Hypothalamus (tissue), 51 donors: ENCODE results near the gene RLN3.
"Not testable (repeated sequence)": the region's sequence is repeated elsewhere in the genome, so short reads cannot be mapped to it uniquely, and the experiment has no call there.

Experiments used
- DNase-seq, 51 donors: peaks; one replicate each; lab custom pipeline; 2025; lab: John Stamatoyannopoulos, UW

Gene RLN3

DNA sequence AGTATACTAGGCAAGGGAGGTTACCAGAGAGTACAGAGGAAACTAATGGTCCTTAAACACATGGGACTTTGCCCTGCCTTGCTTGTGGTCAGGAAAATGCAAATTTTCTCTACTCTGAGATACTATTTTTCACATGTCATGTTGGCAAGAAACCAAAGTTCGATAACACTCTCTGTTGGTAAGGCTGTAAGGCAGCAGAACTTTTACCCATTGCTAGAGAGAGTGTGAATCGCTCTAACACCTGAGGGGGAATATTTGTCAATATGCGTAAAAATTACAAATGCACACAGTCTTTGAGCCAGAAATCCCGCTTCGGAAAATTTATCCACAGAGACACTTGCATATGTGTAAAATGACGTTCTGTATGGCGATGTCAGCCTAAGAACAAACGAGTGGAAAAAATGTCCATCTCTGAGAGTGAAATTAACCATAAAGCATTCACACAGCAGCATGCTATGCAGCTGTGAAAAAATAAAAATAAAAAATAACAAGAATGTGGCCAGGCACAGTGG, 12.4 kb upstream of the RLN3 start:
- DNase-seq: no peak

DNA sequence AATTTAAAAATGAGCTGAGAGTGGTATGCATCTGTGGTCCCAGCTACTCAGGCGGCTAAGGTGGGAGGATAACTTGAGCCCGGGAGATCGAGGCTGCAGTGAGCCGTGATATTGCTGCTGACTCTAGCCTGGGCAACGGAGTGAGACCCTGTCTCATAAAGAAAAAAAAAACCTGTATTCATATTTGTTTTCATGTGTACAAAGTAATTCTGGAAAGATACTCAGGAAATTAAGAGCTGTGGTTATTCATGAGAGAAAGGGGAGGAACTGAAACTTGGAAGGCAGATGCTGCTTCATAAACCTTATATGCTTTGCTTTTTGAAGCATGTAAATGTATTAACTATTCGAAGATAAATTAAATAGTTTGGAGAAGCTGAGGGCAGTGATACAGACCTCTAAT, 8.8 kb upstream of the RLN3 start:
- no peak for DNase-seq

DNA sequence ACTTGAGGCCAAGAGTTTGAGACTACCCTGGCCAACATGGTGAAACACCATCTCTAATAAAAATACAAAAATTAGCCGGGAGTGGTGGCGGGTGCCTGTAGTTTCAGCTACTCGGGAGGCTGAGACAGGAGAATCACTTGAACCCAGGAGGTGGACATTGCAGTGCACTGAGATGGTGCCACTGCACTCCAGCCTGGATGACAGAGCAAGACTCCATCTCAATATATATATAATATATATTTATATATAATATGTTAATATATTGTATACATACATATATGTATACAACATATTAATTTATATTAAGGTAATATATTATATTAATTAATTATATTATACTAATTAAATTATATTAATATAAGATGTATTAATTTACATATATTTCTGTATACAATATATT, 8.2 kb upstream of the RLN3 start:
- DNase-seq: not testable (repeated sequence)

DNA sequence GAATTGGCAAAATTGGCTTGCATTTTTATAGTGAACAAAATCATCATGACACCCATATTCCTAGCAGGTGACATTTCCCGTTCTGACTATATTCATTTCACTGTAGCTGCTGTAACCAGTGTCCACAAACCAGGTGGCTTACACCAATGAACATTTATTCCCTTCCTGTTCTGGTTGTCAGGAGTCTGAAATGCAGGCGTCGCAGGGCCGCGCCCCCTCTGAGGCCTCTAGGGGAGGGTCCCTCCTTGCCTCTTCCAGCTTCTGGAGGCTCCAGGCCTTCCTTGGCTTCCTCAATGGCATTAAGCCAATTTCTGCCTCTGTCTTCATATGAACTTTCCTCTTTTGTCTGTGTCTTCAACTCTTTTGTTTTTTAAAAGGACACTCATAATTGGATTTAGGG, 6.5 kb upstream of the RLN3 start:
- DNase-seq: no peak

DNA sequence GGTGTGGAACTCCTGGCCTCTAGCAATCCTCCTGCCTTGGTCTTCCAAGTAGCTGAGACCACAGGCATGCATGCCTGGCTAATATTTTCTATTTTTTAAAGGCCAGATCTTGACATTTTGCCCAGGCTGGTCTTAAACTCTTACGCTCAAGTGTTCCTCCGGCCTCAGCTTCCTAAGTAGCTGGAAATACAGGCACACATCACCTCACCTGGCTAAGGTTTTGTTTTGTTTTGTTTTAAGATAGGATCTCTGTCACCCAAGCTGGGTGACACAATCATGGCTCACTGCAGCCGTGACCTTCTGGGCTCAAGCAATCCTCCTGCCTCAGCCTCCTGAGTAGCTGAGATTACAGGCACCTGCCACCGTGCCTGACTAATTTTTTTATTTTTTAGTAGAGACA, 5.5 kb upstream of the RLN3 start:
- no peak for DNase-seq

DNA sequence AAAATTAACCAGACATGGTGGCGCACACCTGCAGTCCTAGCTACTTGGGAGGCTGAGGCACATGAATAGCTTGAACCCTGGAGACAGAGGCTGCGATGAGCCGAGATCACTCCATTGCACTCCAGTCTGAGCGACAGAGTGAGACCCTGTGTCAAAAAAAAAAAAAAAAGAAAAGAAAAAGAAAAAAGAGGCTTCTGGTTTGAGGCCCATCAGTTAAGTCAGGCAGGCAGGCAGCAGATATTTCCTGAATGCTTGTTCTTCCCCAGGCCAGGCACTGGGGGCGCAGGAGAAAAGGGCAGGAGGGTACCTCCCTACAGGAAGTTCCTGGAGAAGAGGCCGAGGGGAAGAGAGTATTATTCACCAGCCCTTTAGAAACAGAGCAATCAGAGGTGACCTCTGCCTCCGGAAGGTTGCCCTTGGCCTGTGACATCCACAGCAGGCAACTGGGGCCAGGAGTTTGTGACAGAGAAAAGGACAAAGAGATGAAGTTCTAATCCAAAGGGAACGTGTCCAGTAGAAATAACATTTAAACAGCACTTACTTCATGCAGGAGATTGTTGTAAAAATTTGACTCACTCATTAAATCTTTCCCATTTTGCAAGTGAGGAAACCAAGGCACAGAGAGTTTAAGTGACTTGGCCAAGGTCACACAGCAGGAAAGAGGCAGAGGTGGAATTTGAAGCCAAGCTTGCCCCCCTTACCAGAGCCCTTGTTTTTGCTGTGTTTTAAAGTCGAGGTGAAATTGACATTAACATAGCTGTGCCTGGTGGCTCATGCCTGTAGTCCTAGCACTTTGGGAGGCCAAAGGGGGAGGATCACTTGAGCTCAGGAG, 4.3 kb upstream of the RLN3 start:
- peak in 2 of 51 donors; percentile 3 to 6 for DNase-seq

DNA sequence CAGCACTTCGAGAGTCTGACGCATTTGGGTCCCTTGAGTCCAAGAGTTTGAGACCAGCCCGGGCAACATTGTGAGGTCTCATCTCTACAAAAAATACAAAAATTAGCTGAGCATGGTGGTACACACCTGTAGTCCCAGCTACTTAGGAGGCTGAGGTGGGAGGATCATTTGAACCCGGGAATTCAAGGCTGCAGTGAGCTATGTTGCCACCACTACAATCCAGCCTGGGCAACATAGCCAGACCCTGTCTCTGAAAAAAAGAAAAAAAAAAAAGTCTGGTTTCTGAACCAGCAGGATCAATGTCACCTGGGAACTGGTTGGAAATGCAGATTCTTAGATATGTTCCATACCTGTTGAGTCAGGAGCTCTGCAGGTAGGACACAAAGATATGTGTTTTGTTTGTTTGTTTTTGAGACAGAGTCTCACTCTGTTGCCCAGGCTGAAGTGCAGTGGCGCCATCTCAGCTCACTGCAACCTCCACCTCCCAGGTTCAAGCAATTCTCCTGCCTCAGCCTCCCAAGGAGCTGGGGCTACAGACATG, 1.2 kb upstream of the RLN3 start:
- not testable (repeated sequence) for DNase-seq

DNA sequence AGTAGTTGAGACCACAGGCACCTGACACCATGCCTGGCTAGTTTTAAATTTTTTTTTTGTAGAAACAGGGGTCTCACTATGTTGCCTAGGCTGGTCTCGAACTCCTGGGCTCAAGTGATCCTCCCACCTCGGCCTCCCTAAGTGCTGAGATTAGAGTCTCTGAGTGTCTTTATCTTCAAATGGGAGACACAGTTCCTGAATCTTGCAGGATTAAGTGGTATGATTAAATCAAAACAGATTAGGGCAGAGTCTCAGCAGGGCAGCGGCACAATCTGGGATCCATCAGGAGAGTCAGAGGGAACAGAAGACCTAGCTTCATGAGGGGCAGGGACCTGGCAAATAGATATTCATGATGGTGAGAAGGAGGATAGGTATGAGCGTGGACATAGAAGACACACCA, 953 bp downstream of the RLN3 start:
- DNase-seq: no peak

DNA sequence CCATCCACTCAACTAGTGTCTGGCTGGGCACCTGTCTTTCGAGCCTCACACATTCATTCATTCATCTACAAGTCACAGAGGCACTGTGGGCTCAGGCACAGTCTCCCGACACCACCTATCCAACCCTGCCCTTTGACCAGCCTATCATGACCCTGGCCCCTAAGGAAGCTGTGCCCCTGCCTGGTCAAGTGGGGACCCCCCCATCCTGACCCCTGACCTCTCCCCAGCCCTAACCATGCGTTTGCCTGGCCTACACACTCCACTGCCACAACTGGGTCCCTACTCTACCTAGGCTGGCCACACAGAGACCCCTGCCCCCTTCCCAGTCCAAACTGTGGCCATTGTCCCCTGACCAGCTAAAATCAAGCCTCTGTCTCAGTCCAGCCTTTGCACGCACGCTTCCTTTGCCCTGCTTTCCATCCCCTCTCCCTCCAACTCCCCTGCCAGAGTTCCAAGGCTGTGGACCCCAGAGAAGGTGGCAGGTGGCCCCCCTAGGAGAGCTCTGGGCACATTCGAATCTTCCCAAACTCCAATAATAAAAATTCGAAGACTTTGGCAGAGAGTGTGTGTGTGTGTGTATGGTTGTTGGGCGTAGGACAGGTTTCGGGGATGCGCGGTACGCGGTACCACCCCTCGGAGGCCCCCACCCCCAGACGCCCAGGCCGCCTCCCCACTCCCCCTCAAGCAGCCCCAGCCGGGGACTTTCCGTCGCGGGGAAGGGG, 3.2 kb downstream of the RLN3 start:
- DNase-seq: no peak

DNA sequence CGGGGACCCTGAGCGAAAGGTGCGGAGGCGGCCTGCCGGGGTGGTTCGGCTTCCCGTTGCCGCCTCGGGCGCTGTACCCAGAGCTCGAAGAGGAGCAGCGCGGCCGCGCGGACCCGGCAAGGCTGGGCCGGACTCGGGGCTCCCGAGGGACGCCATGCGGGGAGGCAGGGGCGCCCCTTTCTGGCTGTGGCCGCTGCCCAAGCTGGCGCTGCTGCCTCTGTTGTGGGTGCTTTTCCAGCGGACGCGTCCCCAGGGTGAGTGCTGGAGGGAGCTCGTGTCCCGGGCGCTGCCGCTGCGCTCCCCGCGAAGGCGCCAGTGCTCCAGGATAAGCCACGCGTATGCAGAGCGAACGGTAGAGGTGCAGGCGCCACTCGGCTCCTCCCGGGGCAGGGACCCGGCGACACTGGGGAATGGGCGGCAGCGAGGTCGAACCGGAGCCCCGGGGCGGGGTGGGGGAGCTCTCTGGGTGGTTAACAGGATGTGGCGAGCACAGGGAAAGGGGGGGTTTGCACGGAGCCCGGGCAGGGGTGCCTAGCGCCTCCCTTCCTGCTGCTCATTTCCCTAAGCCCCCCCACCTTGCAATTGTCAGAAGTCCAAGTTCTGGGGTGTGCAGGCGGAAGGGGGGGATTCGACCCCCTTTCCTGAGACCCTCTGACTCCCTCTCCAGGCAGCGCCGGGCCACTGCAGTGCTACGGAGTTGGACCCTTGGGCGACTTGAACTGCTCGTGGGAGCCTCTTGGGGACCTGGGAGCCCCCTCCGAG, 4.0 kb downstream of the RLN3 start, which contains the start of gene IL27RA:
Gene IL27RA (plus strand): TSS at position 44 of the 762 bp plus-strand sequence. CDS start 111 bp downstream, at position 155.
- peak in 25 of 51 donors; percentile 8 to 67 (median 26) for DNase-seq

DNA sequence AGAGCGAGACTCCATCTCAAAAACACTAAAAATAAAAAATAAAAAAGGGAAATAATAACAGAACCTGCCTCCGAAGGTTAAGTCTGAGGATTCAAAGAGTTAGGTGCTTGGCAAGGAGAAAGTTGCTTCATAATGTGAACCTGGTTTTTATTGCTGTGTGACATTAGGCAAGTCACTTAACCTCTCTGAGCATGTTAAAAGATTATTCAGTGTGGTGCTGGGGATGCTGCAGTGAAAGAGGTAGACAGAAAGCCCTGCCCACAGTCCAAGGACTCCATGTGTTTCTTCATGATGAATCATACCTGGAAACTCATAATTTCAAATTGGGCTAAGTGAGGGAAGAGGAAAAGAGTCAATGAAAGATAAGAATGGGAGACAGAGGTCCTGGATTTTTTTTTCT, 6.0 kb downstream of the RLN3 start:
- no peak for DNase-seq

DNA sequence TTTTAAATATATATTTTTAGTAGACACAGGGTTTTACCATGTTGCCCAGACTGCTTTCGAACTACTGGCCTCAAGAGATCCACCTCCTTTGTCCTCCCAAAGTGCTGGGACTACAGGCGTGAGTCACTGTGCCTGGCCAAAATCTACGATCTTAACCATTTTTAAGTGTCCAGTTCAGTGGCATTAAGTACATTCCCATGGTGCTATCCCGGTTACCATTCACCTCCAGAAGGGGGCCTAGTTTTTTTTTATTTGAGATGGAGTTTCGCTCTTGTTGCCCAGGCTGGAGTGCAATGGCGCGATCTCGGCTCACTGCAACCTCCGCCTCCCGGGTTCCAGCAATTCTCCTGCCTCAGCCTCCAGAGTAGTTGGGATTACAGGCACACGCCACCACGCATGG, 7.2 kb downstream of the RLN3 start:
- DNase-seq: not testable (repeated sequence)

DNA sequence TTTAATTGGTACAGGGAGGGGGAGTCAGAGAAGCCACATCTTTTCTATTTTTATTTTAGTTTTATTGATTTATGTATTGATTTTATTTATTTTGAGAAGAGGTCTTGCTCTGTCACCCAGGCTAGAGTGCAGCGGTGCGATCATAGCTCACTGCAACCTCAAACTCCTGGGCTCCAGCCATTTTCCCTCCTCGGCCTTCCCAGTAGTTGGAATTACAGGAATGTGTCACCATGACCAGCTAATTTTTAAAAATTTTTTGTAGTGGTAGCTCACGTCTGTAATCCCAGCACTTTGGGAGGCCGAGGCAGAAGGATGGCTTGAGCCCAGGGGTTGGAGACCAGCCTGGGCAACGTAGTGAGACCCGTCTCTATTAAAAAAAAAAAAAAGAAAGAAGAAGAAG, 7.8 kb downstream of the RLN3 start:
- no peak for DNase-seq

DNA sequence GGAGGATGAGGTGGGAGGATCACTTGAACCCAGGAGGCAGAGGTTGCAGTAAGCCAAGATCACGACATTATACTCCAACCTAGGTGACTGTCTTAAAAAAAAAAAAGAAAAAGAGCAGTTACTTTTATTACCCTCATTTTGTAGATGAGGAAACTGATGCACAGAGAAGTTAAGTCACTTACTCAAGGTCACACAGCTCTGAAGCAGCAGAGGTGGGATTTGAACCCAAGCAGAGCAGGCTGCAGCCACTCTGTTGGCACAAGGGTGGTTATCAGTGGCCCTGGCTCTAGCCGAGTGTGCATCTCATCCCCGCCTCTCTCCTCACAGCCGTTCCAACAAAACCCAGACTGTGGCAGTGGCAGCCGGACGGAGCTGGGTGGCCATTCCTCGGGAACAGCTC, 11.2 kb downstream of the RLN3 start:
- no peak for DNase-seq

DNA sequence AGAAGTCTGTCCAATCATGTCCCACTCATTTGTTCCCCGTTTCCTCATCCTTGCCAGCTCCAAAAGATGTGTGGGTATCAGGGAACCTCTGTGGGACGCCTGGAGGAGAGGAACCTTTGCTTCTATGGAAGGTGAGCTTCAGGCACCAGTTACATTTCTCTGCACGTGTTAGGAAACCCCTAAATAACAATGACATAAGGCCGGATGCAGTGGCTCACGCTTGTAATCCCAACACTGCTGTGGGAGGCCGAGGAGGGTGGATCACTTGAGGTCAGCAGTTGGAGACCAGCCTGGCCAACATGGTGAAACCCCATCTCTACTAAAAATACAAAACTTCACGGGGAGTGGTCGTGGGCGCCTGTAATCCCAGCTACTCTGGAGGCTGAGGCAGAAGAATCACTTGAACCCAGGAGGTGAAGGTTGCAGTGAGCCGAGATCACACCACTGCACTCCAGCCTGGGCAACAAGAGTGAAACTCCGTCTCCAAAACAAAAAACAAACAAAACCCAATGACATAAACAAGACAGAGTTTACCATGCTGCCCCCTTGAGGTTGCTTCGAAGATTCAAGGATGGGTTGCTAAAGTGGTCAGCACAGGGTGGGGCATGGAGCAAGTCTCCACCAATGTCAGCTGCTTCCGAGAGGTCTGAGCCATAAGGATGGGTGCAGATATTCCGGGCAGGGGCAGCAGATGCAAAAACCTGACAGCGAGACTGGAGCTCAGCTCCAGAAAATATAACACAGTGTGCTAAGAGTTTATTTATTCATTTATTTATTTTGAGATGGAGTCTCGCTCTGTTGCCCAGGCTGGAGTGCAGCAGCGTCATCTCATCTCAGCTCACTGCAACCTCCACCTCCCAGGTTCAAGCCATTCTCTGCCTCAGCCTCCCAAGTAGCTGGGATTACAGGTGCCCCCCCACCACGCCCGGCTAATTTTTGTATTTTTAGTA, 15.0 kb downstream of the RLN3 start:
- DNase-seq: peak in 19 of 51 donors; percentile 2 to 43 (median 9)

DNA sequence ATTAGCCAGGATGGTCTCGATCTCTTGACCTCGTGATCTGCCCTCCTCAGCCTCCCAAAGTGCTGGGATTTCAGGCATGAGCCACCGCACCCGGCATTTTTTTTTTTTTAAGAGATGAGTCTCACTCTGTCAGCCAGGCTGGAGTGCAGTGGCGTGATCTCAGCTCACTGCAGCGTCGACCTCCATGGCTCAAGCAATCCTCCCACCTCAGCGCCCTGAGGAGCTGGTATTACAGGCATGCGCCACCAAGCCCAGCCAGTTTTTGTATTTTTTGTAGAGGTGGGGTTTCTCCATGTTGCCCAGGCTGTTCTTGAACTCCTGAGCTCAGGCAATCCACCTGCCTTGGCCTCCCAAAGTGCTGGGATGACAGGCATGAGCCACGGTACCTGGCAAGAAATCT, 19.9 kb downstream of the RLN3 start:
- DNase-seq: not testable (repeated sequence)

DNA sequence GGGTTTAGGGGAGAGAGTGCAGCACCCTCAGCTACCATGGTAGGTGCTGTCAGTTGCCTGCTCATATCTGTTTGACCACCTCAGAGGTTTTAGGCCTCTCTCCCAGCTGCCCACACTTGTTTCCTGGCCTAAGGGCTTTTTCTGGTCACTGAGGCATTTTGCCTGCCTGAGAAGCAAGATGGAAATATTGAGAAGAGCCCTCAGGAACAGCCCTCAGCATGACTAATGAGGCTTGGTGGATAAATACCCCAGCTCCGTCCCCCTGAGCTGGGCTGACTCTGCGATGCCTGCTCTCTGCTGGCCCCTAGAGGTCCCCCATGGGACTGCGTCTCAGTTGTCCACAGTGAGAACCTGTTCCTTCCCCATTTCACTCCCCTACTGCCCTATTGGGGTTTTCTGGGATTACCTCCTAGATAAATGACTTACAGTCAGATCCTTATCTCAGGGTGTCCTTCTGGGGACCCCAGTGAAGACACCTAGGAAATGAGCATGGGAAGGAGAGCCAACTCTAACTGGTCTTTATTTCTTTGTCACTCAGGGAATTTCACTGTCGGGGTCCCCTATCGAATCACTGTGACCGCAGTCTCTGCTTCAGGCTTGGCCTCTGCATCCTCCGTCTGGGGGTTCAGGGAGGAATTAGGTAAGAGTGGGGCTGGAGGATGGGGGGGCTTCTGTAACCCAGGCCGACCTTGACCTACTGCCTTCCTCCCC, 20.6 kb downstream of the RLN3 start:
- peak in 8 of 51 donors; percentile 1 to 29 (median 4) for DNase-seq

DNA sequence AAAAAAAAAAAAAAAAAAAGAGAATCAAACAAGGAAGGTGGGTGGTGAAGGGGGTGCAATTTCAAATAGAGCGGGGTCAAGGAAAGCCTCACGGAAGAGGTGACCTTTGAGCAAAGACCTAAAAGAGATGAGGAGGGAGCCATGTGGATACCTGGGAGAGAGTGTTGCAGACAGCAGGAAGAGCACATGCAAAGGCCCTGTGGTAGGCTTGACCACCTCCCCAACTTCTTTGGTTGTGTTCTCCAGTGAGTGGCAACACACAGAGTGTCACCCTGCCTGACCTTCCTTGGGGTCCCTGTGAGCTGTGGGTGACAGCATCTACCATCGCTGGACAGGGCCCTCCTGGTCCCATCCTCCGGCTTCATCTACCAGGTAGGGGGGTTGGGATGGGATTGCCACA, 22.6 kb downstream of the RLN3 start:
- DNase-seq: no peak

DNA sequence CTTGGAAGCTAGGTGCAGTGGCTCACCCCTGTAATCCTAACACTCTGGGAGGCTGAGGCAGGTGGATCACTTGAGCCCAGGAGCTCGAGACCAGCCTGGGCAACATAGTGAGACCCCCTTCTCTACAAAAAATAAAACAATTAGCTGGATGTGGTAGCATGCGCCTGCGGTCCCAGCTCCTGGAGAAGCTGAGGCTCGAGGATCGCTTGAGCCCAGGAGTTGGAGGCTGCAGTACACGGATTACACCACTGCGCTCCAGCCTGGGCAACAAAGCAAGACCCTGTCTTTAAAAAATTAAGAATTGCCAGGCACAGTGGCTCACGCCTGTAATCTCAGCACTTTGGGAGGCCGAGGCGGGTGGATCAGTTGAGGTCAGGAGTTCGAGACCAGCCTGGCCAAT, 23.0 kb downstream of the RLN3 start:
- not testable (repeated sequence) for DNase-seq
